ENCODE data around the gene PPM1J.

The PPM1J gene

GRCh38 chr1:112708002-112708448 is 7.1 kb downstream of the PPM1J start:
- DNase-seq (ENCODE audit: low read depth, low spot score): no peak
- H3K4me3 ChIP-seq (ENCODE audit: insufficient read length, low read depth): no peak overlapping the region
- peaks cover 24% of the 10 kb centered on the region for H3K27me3 ChIP-seq (ENCODE audit: insufficient read depth, insufficient read length)
- peaks cover 11% of the 10 kb centered on the region for H3K4me1 ChIP-seq (ENCODE audit: insufficient read depth, insufficient read length)
- H3K9me3 ChIP-seq (ENCODE audit: insufficient read depth, low read length): no peaks in the 10 kb centered on the region
- TF ChIP-seq ZNF274 (IDR thresholded peaks at IDR 0.05; ENCODE audit: low read depth, low read length) (no peak), YY1 (IDR thresholded peaks at IDR 0.05; ENCODE audit: insufficient read depth, insufficient read length) (no peak), SUZ12 (IDR thresholded peaks at IDR 0.05; ENCODE audit: extremely low read depth, insufficient read depth, insufficient read length) (no peak)
- H3K9ac ChIP-seq (ENCODE audit: insufficient read length, low read depth): peak overlapping the region; percentile 74
- peaks cover 32% of the 10 kb centered on the region for H3K36me3 ChIP-seq (ENCODE audit: insufficient read depth, insufficient read length, low read length)

GRCh38 chr1:112707221-112708001 is 7.7 kb downstream of the PPM1J start:
- TF ChIP-seq YY1 (IDR thresholded peaks at IDR 0.05; ENCODE audit: insufficient read depth, insufficient read length): no peak
- no peak for TF ChIP-seq ZNF274 (IDR thresholded peaks at IDR 0.05; ENCODE audit: low read depth, low read length)
- no peak for TF ChIP-seq SUZ12 (IDR thresholded peaks at IDR 0.05; ENCODE audit: extremely low read depth, insufficient read depth, insufficient read length)
- DNase-seq (ENCODE audit: low read depth, low spot score): peak; percentile 89
- H3K4me1 ChIP-seq (ENCODE audit: insufficient read depth, insufficient read length): peaks cover 17% of the 10 kb centered on the region

GRCh38 chr1:112706505-112707220 is 8.5 kb downstream of the PPM1J start, which contains the start of gene RHOC:
TSS of gene RHOC (minus strand) at chr1:112707127. CDS start at chr1:112703799, 3,328 bp downstream.
- Histone ChIP-seq H3K27me3 (ENCODE audit: insufficient read depth, insufficient read length) (peaks cover 23% of the 10 kb centered on the region), H3K9ac (ENCODE audit: insufficient read length, low read depth) (peak within 1 kb of the TSS; percentile 90), H3K9me3 (ENCODE audit: insufficient read depth, low read length) (no peaks in the 10 kb centered on the region), H3K4me3 (ENCODE audit: insufficient read length, low read depth) (peak within 1 kb of the TSS; percentile 82), H3K36me3 (ENCODE audit: insufficient read depth, insufficient read length, low read length) (peaks cover 45% of the 10 kb centered on the region), H3K4me1 (ENCODE audit: insufficient read depth, insufficient read length) (peaks cover 21% of the 10 kb centered on the region)
- DNase-seq (ENCODE audit: low read depth, low spot score): no peak
- TF ChIP-seq SUZ12 (IDR thresholded peaks at IDR 0.05; ENCODE audit: extremely low read depth, insufficient read depth, insufficient read length) (no peak), YY1 (IDR thresholded peaks at IDR 0.05; ENCODE audit: insufficient read depth, insufficient read length) (no peak), ZNF274 (IDR thresholded peaks at IDR 0.05; ENCODE audit: low read depth, low read length) (no peak)

More at GRCh38 chr1:112707221-112708001, 7.7 kb downstream of the PPM1J start:
- Histone ChIP-seq H3K9me3 (ENCODE audit: insufficient read depth, low read length) (no peaks in the 10 kb centered on the region), H3K27me3 (ENCODE audit: insufficient read depth, insufficient read length) (peaks cover 23% of the 10 kb centered on the region), H3K36me3 (ENCODE audit: insufficient read depth, insufficient read length, low read length) (peaks cover 38% of the 10 kb centered on the region), H3K4me3 (ENCODE audit: insufficient read length, low read depth) (peak overlapping the region; percentile 82), H3K9ac (ENCODE audit: insufficient read length, low read depth) (peak overlapping the region; percentile 74)

GRCh38 chr1:112704934-112705627 is 10.1 kb downstream of the PPM1J start:
- Histone ChIP-seq H3K4me1 (ENCODE audit: insufficient read depth, insufficient read length) (peaks cover 31% of the 10 kb centered on the region), H3K4me3 (ENCODE audit: insufficient read length, low read depth) (peak overlapping the region; percentile 82), H3K36me3 (ENCODE audit: insufficient read depth, insufficient read length, low read length) (peaks cover 53% of the 10 kb centered on the region), H3K9me3 (ENCODE audit: insufficient read depth, low read length) (no peaks in the 10 kb centered on the region), H3K27me3 (ENCODE audit: insufficient read depth, insufficient read length) (peaks cover 23% of the 10 kb centered on the region), H3K9ac (ENCODE audit: insufficient read length, low read depth) (peak overlapping the region; percentile 90)
- peak; percentile 97 for DNase-seq (ENCODE audit: low read depth, low spot score)
- TF ChIP-seq ZNF274 (IDR thresholded peaks at IDR 0.05; ENCODE audit: low read depth, low read length): no peak
- TF ChIP-seq YY1 (IDR thresholded peaks at IDR 0.05; ENCODE audit: insufficient read depth, insufficient read length): no peak
- no peak for TF ChIP-seq SUZ12 (IDR thresholded peaks at IDR 0.05; ENCODE audit: extremely low read depth, insufficient read depth, insufficient read length)

- no peak for DNase-seq (ENCODE audit: low read depth, low spot score)
- Histone ChIP-seq H3K27me3 (ENCODE audit: insufficient read depth, insufficient read length) (peaks cover 23% of the 10 kb centered on the region), H3K4me1 (ENCODE audit: insufficient read depth, insufficient read length) (peaks cover 37% of the 10 kb centered on the region), H3K36me3 (ENCODE audit: insufficient read depth, insufficient read length, low read length) (peaks cover 53% of the 10 kb centered on the region), H3K9ac (ENCODE audit: insufficient read length, low read depth) (peak overlapping the region; percentile 57), H3K4me3 (ENCODE audit: insufficient read length, low read depth) (peak overlapping the region; percentile 37), H3K9me3 (ENCODE audit: insufficient read depth, low read length) (no peaks in the 10 kb centered on the region)
- TF ChIP-seq SUZ12 (IDR thresholded peaks at IDR 0.05; ENCODE audit: extremely low read depth, insufficient read depth, insufficient read length) (no peak), ZNF274 (IDR thresholded peaks at IDR 0.05; ENCODE audit: low read depth, low read length) (no peak), YY1 (IDR thresholded peaks at IDR 0.05; ENCODE audit: insufficient read depth, insufficient read length) (no peak)
These were observed 10.7 kb downstream of the PPM1J start for GRCh38 chr1:112704391-112704933.

- DNase-seq (ENCODE audit: low read depth, low spot score): no peak
- Histone ChIP-seq H3K4me3 (ENCODE audit: insufficient read length, low read depth) (no peak overlapping the region), H3K27me3 (ENCODE audit: insufficient read depth, insufficient read length) (peaks cover 20% of the 10 kb centered on the region), H3K36me3 (ENCODE audit: insufficient read depth, insufficient read length, low read length) (peaks cover 59% of the 10 kb centered on the region), H3K4me1 (ENCODE audit: insufficient read depth, insufficient read length) (peaks cover 44% of the 10 kb centered on the region), H3K9me3 (ENCODE audit: insufficient read depth, low read length) (no peaks in the 10 kb centered on the region), H3K9ac (ENCODE audit: insufficient read length, low read depth) (peak overlapping the region; percentile 57)
- TF ChIP-seq SUZ12 (IDR thresholded peaks at IDR 0.05; ENCODE audit: extremely low read depth, insufficient read depth, insufficient read length) (no peak), ZNF274 (IDR thresholded peaks at IDR 0.05; ENCODE audit: low read depth, low read length) (no peak), YY1 (IDR thresholded peaks at IDR 0.05; ENCODE audit: insufficient read depth, insufficient read length) (no peak)
These were observed 11.4 kb downstream of the PPM1J start for GRCh38 chr1:112703706-112704105.
